ENCODE data around the gene MAPK4.

The MAPK4 gene

DNA sequence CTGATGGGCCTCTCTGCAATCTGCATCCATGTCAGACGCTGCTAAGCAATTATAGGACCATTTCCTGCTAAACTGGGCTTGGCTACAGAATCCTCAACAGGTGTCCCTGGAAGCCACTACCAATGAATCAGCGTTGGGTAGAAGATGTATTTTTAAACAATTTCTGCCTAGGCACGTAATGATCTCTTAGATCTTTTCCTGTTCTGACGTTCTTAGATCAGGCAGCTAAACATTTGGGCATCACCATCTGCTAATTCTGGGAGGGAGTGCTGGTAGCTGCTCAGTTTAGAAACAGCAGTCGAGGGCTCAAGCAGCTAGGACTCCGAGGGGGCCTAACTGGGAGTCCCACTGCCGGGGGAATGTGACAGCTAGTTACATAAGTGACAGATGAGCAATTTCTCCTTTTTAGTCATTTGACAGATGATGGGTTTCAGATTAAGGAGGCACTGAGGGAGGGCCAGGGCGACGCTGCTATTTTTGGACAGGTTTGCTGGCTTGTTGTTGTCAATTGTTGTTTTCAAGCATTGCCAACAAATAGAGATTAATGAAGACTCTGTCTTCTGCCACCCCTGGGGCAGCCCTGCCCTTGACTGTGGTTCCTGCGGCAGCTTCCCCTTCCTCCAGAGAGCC is 167.2 kb downstream of the MAPK4 start:
- no peak for DNase-seq

DNA sequence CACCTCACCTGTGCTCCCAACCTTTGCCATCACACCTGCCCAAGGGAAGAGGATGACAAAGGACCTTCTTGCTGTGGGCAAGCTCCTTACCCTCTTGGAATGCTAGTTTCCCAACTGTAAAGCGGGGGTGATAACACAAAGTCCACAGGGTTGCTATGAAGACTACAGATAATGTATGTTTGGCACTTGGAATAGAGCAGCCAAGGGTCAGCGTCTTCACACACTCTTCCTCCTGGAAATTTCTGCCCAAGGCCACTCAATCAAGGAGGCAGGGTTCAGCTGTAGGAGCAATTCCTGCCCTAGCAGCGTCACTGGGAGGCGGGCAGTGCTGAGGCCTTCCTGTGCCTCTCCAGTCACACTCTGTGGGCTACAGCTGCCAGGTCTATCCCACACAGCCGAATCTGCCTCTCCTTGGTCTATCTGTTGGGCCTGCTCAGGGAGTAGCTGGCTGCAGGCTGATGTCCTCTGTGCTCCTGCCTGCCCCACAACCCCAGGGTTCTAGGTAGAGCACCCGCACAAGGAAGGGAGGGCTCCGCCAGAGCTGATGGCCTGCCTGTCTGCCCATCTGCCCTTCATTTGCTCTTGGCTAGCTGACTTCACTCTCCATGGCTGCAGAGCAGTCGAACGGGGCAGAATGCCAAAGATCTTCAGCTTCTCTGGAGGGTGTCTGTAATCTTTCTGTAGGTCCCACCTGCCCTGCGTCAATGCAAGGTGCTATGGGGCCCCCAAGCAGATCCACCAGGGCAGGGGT is 168.0 kb downstream of the MAPK4 start:
- DNase-seq, result no peak

DNA sequence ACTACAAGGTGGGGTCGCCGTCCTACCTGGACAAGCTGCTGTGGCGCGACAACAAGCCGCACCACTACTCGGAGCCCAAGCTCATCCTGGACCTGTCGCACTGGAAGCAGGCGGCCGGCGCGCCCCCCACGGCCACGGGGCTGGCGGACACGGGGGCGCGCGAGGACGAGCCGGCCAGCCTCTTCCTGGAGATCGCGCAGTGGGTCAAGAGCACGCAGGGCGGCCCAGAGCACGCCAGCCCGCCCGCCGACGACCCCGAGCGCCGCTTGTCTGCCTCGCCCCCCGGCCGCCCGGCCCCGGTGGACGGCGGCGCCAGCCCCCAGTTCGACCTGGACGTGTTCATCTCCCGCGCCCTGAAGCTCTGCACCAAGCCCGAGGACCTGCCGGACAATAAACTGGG is 169.5 kb downstream of the MAPK4 start:
- DNase-seq, result no peak

DNA sequence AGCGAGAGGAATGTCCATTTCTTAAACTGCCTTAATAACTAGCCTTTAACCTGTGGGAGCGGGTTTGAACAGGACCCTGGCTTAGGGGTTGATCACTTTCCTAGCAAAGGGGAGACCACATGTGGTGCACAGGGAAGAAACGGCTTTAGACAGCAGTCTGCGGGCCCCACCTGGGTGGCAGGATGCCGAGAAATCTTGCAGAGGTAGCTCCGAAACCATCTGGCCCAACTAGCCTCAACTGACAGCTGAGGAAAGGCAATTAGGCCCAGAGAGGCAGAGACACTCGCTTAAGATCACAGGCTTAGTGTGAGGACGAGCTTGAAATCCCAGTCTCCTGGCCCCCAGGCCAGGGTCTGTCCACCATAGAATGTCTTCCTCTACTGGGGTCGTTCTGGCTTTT is 170.1 kb downstream of the MAPK4 start:
- DNase-seq, result no peak

DNA sequence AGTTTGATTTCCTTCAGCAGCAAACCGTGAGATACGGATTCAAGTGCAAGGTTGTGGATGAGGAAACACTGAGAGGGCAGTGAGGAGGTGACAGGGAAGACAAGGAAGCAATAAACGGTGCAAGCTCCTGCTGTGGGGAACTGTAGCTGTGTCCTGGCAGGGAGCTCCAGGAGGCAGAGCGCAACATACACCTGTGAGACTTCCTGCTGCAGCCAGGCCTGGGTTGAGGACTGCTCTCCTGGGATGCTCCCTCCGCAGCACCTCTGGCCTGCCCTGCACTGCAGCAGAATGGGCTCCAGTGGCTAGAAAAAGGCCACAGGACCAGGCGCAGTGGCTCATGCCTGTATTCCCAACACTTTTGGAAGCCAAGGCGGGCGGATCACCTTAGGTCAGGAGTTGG is 174.5 kb downstream of the MAPK4 start:
- DNase-seq, result no peak

DNA sequence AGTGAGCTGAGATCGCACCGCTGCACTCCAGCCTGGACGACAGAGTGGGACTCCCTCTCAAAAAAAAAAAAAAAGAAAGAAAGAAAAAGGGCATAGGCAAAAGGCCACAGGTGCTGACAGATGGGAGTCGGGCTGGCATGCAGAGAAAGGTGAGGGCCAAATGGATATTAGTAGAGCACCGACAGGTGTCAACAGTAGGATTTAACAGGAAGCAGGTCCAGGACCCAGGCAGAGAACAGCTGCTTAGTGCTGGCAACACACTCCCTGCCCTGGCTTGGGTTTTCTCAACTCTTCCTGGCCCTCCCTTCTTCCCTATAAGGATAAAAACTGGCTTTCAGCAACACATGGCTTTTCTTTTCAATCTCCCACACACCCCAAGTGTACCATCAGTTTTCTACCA is 175.0 kb downstream of the MAPK4 start:
- DNase-seq, result no peak

DNA sequence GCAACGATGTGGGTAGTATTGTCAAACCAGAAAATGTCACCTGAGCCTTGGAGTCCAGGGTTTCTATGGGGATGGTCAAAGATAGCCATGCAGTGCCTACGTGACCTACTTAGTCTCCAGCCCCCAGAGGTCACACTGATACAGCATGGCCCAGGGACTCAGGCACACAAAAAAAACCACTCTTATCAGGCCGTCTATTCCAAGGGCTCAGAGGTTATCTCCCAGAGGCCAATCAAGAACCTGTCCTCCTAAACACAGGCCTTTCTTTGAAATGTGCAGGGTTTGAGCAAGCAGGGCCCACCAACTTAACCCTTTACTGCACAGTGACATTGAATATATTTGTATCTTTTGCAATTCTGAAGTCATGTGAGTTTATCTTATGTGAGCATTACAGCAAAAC is 177.2 kb downstream of the MAPK4 start:
- DNase-seq, result no peak

DNA sequence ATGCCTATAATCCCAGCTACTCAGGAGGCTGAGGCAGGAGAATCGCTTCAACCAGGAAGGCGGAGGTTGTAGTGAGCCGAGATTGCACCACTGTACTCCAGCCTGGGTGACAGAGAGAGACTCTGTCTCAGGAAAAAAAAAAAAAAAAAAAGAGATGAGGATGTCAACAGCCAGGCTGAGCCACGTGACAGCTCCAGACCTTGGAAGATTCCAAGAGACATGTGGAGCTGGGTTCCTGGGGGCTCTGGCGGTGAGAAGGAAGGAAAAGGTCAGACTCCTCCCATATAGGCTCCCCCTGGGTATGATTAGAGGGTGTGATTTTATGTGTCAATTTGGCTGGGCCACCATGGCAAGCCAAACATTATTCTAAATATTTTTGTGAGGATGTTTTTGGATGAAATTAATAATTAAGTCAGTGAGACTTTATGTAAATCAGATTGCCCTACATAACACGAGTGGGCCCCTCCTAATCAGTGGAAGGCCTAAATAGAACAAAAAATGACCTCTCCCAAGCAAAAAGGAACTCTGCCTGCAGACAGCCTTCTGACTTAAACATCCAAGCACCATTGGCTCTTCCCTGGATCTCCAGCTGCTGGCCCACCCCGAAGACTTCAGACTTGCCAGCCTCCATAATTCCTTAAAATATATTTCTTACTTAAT is 178.3 kb downstream of the MAPK4 start:
- no peak for DNase-seq

DNA sequence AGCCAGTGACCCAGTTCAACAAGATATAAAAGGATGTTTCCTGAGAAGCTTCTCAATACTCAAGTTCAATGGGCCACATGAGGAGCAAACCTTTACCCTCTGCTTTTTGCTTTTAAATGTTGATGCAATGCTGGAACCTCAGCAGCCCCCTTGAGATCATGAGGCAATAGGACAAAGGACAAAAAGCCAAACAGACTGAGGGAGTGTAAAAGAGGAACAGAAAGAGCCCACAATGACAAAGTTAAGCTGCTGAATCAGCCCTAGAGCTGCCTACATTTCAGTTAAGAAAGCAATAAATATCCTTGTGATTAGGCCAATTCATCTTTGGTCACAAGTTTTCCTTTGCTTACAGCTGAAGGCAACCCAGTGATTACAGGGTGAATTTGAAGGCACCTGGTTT is 183.1 kb downstream of the MAPK4 start:
- DNase-seq, result no peak

DNA sequence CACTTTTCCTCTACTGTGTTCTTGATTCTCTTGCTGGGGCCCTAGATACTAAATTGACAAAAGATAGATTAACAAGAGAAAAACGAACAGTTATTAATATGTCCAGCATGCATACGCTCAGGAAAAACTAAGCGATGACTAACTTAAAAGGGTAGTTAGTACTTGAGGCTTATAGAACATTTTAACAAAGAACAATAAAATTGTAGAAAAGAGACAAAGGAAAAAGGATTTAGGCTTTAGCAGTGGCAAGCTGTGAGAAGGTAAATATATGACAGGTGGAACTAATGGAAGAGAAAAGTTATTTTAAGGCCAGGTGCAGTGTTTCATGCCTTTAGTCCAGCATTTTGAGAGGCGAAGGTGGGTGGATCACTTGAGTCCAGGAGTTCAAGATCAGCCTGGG is 184.4 kb downstream of the MAPK4 start:
- no peak for DNase-seq

DNA sequence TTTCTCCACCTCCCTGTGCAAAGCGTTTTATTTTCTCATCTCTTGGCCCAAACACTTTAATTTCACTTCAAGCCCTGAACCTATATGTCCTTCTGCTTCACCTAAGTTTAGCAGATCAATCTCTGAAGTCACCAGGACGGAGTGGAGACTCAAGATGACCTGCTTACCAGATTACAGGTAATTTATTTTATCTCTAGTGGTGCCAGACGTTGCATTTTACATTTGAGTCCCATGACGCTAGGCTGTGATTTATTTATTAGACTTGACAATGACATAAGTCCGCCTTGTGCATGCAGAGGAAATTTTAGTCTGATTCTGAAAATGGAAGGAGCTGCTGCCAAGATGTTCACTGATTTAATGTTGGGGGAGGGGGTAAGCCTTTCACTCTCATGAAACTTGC is 186.1 kb downstream of the MAPK4 start:
- DNase-seq, result no peak

DNA sequence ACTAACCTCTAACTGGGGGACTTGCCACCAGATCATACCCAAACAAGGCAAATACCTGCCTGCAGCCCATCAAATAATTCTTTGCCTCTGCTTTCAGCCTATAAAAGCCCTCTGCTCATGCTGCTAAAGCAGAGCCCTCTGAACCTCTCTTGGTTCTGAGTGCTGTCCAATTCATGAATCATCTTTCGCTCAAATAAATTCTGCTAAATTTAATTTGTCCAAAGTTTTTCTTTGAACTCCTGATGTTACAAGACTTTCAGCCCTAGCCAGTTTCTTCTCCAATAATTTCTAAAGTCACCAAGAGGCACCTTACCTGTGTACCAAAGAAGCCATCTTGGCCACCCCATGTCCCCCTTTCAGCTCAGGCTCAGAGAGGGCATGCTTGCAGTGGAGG is 188.0 kb downstream of the MAPK4 start:
- no peak for DNase-seq

DNA sequence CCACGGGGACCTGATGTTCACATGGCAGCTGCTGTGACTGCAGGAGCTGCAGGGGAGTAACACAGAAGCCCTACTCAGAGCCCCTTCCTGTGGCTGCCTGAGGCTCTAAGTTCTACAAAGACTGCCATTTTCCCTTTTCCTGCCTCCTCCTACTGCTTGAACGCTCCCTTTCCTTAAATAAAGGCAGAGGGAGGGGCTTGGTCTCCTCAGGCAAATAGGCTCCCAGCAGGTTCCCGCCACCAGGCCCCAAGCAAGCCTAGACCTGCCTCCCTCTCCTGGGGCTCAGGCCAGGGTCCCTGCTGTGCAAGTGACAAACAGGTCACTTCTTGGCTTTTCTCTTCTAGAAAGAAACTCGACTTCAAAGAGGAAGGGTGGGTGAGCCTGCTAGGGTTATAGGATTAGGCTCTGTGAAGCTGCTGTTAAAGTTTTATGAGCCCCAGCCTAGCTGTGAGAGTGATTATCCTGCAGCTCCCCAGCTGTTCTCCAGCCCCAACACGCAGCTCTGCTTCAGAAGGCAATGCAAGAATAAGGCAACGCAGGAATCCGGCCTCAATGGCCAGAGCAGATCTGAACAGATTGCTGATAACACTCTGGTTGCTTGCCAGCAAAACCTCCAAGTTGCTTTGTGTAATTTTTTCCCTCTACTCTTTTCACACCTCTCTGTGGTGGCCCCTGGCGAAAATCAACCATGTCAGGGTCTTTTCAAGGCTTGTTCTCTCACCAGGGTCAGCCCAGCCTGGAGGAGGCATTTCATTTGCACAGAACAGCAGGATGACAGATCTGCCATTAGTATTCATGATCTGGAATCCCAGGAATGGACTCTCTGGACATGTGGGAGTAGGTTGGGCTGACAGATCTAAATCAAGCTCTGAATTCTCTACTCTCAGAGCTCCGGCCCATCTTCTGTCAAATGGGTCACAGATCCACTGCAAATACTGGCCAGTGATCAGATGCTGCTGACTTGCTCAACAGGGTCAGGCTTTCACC is 188.6 kb downstream of the MAPK4 start:
- DNase-seq, result no peak

DNA sequence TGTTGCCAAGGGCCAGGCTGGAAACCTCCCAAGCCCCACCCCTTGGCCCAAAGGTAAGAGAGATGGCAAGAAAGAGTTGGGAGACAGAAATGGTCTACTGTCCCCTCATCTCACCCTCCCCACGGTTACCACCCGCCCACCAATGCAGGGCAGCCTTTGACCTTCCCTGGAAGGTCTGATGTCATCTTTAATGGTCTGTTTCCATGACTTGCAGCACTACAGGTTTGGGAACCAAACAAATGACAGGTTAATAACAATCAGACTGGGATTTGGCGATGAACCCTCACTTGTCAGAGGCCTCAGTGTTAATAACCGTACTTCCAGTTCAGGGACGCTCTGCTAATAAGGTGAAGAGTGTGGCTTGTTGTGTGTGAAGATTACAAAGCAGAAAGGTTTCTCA is 189.5 kb downstream of the MAPK4 start:
- no peak for DNase-seq

DNA sequence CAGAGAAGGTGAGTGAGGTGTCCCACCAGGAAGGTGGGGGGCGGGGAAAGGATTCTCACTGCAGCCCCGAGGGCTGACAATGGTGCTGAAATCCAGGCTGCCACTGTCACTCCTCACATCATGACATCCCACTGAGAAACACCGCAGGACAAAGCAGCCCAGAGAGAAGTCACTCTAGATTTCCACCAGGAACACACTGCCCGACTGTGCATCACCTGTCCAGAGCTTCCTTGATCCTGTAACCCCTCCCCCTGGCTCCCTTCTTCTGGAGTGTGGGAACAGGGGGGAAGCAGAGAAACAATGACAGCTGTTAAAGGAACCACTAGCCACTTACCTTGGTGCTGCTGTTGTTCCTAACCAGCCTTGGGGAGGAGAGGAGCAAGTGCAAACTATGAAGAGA is 190.1 kb downstream of the MAPK4 start:
- DNase-seq, result no peak

DNA sequence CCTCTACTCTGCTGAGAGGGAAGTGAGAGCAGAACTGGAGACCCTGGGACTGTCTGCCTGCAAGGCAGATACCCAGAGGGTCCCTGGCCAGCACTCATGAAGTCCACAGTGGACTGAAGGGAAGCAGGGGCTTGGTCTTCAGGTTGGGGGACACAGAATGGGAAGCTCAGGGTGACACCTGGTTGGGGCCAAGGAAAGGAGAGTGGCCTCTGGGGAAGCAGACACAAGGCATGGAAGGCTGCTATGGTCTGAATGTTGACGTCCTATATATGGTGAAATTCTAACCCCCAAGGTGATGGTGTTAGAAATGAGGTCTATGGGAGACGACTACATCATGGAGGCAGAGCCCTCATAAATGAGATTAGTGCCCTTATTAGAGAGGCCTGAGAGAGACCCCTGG is 190.7 kb downstream of the MAPK4 start:
- DNase-seq, result no peak

DNA sequence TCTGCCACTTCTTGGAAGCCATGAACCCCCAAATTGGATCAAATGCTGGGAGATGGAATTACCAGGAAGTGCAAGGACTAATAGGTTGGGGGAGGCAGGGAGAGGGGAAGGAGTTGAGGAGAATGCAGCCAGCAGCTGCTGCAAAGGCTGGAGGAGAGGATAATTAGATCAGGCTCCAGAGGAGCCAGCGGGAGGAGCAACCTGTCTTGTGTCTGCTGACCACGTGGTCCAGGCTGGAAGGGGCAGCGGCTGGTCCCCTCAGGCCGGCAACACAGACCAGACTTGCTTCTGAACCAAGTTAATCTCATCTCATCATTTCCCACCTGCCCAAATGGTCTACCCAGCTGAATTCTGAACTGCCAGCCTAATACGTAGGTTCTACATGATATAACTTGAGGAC is 191.6 kb downstream of the MAPK4 start:
- no peak for DNase-seq

DNA sequence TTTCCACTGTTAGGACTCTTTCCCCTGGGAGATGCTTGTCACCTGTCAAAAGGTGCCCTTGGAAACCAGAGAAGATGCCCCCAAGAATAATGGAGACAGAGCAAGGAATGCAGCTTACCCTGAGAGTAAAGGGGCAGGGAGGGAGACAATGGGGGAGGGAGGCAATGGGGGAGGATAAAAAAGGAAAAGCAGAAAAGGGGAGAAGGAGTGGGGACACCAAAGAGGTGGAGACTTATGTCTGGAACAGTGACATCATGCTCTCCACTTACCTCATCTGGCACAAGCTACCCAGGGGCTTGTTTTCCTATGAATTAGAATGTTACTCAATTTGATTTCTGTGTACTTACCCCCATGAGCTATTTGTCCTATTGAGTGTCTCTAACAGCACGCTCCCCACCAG is 192.1 kb downstream of the MAPK4 start:
- DNase-seq, result no peak

DNA sequence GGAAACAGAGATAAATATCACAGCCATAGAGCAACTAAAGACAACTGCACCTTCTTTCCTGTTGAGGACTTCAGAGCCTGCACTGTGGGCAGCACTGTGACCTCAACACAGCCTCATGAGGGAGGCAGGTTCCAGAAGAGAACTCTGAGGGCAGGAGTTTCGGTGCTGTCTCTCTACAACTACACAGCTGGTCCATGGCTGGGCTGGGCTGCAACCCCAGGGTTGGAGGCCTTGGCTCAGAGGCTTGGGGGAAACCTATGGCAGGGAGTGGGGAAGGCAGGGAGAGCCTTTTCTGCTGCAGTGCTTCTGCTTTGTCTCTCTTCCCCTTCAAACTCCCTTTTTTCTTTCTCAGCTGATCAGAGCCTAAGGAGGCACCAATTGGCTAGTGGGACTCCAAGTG is 193.4 kb downstream of the MAPK4 start:
- DNase-seq, result no peak

DNA sequence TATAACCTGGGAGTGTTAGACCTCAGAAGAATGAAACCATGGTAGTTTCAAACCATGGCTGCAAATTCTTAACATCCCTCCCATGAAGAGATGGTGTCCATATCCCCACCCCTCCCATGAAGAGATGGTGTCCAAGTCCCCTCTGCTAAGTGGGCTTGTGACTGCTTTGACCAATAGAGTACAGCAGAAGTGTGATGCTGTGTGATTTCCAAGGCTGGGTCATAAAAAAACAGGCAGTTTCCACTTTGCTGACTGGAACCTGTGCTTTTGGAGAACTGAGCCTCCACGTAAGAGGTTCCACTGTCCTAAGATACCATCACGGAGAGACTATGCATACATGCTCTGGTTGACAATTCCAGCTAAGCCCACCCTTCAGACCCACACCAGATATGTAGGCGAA is 194.4 kb downstream of the MAPK4 start:
- no peak for DNase-seq

DNA sequence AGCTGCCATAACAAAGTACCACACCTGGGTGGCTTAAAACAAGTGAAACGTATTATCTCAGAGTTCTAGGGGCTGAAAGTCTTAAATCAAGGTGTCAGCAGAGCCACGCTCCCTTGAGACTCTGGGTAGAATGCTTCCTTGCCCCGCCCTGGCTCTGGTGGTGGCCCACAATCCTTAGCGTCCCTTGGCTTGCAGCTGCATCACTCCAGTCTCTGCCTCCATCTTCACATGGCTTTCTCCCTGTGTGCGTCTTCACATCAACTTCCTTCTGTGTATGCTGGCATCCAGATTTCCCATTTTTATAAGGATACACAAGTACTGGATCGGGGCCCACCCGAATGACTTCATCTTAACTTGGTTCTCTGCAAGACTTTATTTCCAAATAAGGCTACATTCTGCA is 197.5 kb downstream of the MAPK4 start:
- no peak for DNase-seq

DNA sequence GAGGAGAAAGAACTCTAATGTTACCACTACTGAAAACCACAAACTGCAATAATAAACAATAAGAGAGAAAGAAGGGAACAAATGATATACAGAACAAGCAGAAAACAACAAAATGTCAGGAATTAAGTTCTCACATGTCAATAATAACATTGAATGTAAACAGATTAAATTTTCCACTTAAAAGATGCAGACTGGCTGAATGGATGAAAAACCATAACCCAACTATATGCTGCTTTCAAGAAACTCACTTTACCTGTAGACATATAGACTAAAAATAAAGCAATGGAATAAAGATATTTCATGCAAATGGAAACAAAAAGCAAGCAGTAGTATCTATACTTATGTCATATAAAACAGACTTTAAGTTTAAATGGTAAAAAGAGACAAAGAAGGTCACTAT is 209.6 kb downstream of the MAPK4 start:
- DNase-seq, result no peak

DNA sequence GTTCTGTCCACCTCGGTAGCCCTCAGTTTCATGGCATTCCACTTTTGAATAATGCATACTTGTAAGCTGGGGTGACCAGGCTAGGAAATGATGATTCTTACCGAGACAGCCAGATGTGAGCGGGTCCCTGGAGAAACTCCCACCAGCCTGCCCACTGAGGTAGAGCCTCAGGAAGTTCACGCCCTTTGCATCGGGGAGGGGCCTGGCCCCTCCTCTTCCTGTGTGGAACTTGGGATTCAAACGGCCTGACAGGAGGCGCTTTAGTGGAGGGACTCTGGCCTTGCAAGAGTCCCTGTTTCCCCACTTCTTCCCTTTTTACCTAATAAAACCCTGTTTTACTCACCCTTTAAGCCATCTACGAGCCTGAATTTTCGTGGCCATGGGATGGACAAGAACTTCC is 215.3 kb downstream of the MAPK4 start:
- no peak for DNase-seq
